ENCODE results near the gene TRABD2B. TPM values are rescaled to one million over a fixed set of nuclear protein-coding genes. Genes with fewer than 3 reads are reported as not detected.

Gene TRABD2B
- total and polyA plus RNA-seq, 2 of the 13 experiments (the other 11 are each of a cell fraction or from before 2014, with no cell fraction given), result 0.04 TPM; not detected in 1

DNA sequence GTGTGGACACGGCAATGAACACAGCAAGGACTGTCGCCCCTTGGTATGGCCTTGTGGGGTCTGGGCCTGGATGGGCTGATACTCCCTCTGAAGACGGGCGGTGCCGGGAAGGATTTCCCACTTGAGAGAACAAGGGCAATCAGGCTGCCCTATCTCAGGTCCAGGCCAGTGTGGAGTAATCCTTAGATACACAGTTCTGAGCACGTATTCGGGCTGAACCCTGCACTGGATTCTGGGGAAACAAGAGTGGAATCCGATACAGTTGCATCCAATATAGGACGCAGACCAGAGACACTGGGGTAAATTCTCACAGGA is 177.7 kb downstream of the TRABD2B start (continued):
- TF ChIP-seq ZNF253 (CRISPR knock-in tag; IDR thresholded peaks at IDR 0.05; ENCODE audit: borderline replicate concordance) (no peak), ZNF564 (CRISPR knock-in tag; IDR thresholded peaks at IDR 0.05) (no peak), RXRA (CRISPR knock-in tag; IDR thresholded peaks at IDR 0.05) (peak; percentile 71; the same call in 1 of the 2 replicates), NRL (CRISPR knock-in tag; IDR thresholded peaks at IDR 0.05; ENCODE audit: borderline replicate concordance) (no peak; the same call in 1 of the 2 replicates), PITX1 (CRISPR knock-in tag; IDR thresholded peaks at IDR 0.05) (peak; percentile 100), ZNF441 (CRISPR knock-in tag; IDR thresholded peaks at IDR 0.05; ENCODE audit: borderline replicate concordance) (0 out of 2 replicates have a peak, but pooled peaks have one; percentile 54), MAZ (IDR thresholded peaks at IDR 0.05; ENCODE audit: borderline replicate concordance, low read depth, low read length) (no peak), MAZ (CRISPR knock-in tag; IDR thresholded peaks at IDR 0.05; ENCODE audit: low read depth) (no peak), JDP2 (CRISPR knock-in tag; IDR thresholded peaks at IDR 0.05; ENCODE audit: borderline replicate concordance) (no peak), TERF1 (CRISPR knock-in tag; IDR thresholded peaks at IDR 0.05) (no peak), ZFAT (CRISPR knock-in tag; conservative IDR thresholded peaks at IDR 0.05) (no peak), ZNF468 (CRISPR knock-in tag; IDR thresholded peaks at IDR 0.05) (no peak), POLR2G (IDR thresholded peaks at IDR 0.05; ENCODE audit: low read depth, low read length) (0 out of 2 replicates have a peak, but pooled peaks have one; percentile 26), ZSCAN20 (CRISPR knock-in tag; IDR thresholded peaks at IDR 0.05; ENCODE audit: borderline replicate concordance) (no peak), ADNP (CRISPR knock-in tag; IDR thresholded peaks at IDR 0.05) (peak; percentile 7; the same call in 1 of the 2 replicates), ZNF639 (CRISPR knock-in tag; conservative IDR thresholded peaks at IDR 0.05) (no peak), SALL1 (CRISPR knock-in tag; IDR thresholded peaks at IDR 0.05) (peak; percentile 84), NFIB (CRISPR knock-in tag; IDR thresholded peaks at IDR 0.05; ENCODE audit: borderline replicate concordance) (no peak), ZNF792 (CRISPR knock-in tag; IDR thresholded peaks at IDR 0.05) (no peak), SP1 (IDR thresholded peaks at IDR 0.05) (no peak), SP1 (CRISPR knock-in tag; IDR thresholded peaks at IDR 0.05) (no peak), ZBTB7B (CRISPR knock-in tag; IDR thresholded peaks at IDR 0.05) (peak; percentile 77; the same call in 1 of the 2 replicates), ZNF3 (CRISPR knock-in tag; IDR thresholded peaks at IDR 0.05) (no peak), ZNF784 (CRISPR knock-in tag; IDR thresholded peaks at IDR 0.05; ENCODE audit: borderline replicate concordance) (no peak), ZNF382 (CRISPR knock-in tag; IDR thresholded peaks at IDR 0.05; ENCODE audit: borderline replicate concordance) (no peak), GMEB1 (CRISPR knock-in tag; IDR thresholded peaks at IDR 0.05; ENCODE audit: borderline replicate concordance) (no peak), ZC3H13 (CRISPR knock-in tag; IDR thresholded peaks at IDR 0.05) (no peak), BCL6 (CRISPR knock-in tag; IDR thresholded peaks at IDR 0.05) (peak; percentile 36; the same call in 1 of the 2 replicates)
